Daoy (cell line): ENCODE data around the gene HCRTR2. TPM values are rescaled to one million over a fixed set of nuclear protein-coding genes. Genes with fewer than 3 reads are reported as not detected.
"Not testable (repeated sequence)": the region's sequence is repeated elsewhere in the genome, so short reads cannot be mapped to it uniquely, and the experiment has no call there.

Experiments
- DNase-seq: peaks from one replicate; pipeline ENCODE4 v3.0.0-alpha.2; 2015; ENCODE audit warnings: low read depth
- total RNA-seq: library from RNA; depleted of rRNA; stranded (reverse); fragments of >200 nt; shearing (Covaris generic); gene quantifications from 2 replicates; pipeline ENCODE4 v1.2.3, GENCODE V29; 2014

HCRTR2 gene
- total RNA-seq, 1 experiment from 2014 or later = not detected

GRCh38 chr6:55212156-55212555, 37.8 kb downstream of the HCRTR2 start:
- DNase-seq = no peak

GRCh38 chr6:55220961-55221360, 46.6 kb downstream of the HCRTR2 start:
- DNase-seq = no peak

GRCh38 chr6:55227862-55228261, 53.5 kb downstream of the HCRTR2 start:
- DNase-seq = no peak

- DNase-seq = peak; percentile 7
These were observed 64.8 kb downstream of the HCRTR2 start for GRCh38 chr6:55239099-55239498.

- DNase-seq = peak; percentile 8
These were observed 66.8 kb downstream of the HCRTR2 start for GRCh38 chr6:55240975-55241605.

- no peak for DNase-seq
These were observed 76.1 kb downstream of the HCRTR2 start for GRCh38 chr6:55250400-55250799.

GRCh38 chr6:55255113-55255512, 80.8 kb downstream of the HCRTR2 start:
- DNase-seq = no peak

GRCh38 chr6:55260181-55260580, 85.9 kb downstream of the HCRTR2 start:
- DNase-seq = no peak

- DNase-seq = no peak
These were observed 91.2 kb downstream of the HCRTR2 start for GRCh38 chr6:55265409-55266114.

- no peak for DNase-seq
These were observed 92.6 kb downstream of the HCRTR2 start for GRCh38 chr6:55266896-55267295.

- peak; percentile 58 for DNase-seq
These were observed 102.6 kb downstream of the HCRTR2 start for GRCh38 chr6:55276745-55277530.

GRCh38 chr6:55277646-55278045, 103.3 kb downstream of the HCRTR2 start:
- no peak for DNase-seq

- DNase-seq = no peak
These were observed 106.9 kb downstream of the HCRTR2 start for GRCh38 chr6:55281215-55281614.

GRCh38 chr6:55282115-55282514, 107.8 kb downstream of the HCRTR2 start:
- no peak for DNase-seq

- DNase-seq = no peak
These were observed 112.5 kb downstream of the HCRTR2 start for GRCh38 chr6:55286824-55287223.

- DNase-seq = no peak
These were observed 116.4 kb downstream of the HCRTR2 start for GRCh38 chr6:55290736-55291135.

- peak; percentile 4 for DNase-seq
These were observed 118.8 kb downstream of the HCRTR2 start for GRCh38 chr6:55293116-55293515.

GRCh38 chr6:55297214-55297613, 122.9 kb downstream of the HCRTR2 start:
- not testable (repeated sequence) for DNase-seq

- no peak for DNase-seq
These were observed 125.1 kb downstream of the HCRTR2 start for GRCh38 chr6:55299286-55299985.

GRCh38 chr6:55304747-55305146, 130.4 kb downstream of the HCRTR2 start:
- DNase-seq = no peak

GRCh38 chr6:55319961-55320695, 145.8 kb downstream of the HCRTR2 start:
- DNase-seq = no peak
